H1 (cell line): Measurements from ENCODE around the gene MYH3. TPM values are rescaled to one million over a fixed set of nuclear protein-coding genes. Genes with fewer than 3 reads are reported as not detected.

Source experiments
- CTCF ChIA-PET: fragments of 300-600 bp; sonication (Branson Sonifier 250); formaldehyde crosslinking; loops from one replicate; lab custom pipeline; 2021; ENCODE audit not compliant: partially characterized antibody; lab: Charles Lee
- POLR2A ChIA-PET: fragments of 300-600 bp; sonication (Branson Sonifier 250); formaldehyde crosslinking; loops from one replicate; lab custom pipeline; 2021; ENCODE audit warnings: inconsistent platforms; ENCODE audit not compliant: partially characterized antibody; lab: Charles Lee
- DNase-seq, 2 experiments: peaks; one replicate each; pipeline versions ENCODE4 v3.0.0 to v3.0.0-alpha.2; 2010 to 2022; ENCODE audit warnings: low spot score in 2 of 2, low read depth in 1 of 2, mixed read lengths in 1 of 2
- FAIRE-seq: peaks from 2 replicates; lab custom pipeline; 2011; peaks lifted over from hg19 to GRCh38; lab: Jason Lieb, UNC
- H2AFZ ChIP-seq: 2 replicates; pipeline ENCODE4 v1.8.1; 2012; ENCODE audit warnings: low read length, inconsistent platforms
- H2AK5ac ChIP-seq: 2 replicates; pipeline ENCODE4 v1.6.1; 2013; ENCODE audit warnings: low read depth, low read length
- H2BK120ac ChIP-seq: replicated peaks from 2 replicates; pipeline ENCODE3; 2013; ENCODE audit warnings: low read depth, low read length, inconsistent platforms
- H2BK12ac ChIP-seq: 2 replicates; pipeline ENCODE4 v1.6.1; 2013; ENCODE audit warnings: low read depth, low read length
- H2BK15ac ChIP-seq: 2 replicates; pipeline ENCODE4 v1.6.1; 2013; ENCODE audit warnings: low read length
- H2BK20ac ChIP-seq: 2 replicates; pipeline ENCODE4 v1.6.1; 2013; ENCODE audit warnings: low read length
- H2BK5ac ChIP-seq: 2 replicates; pipeline ENCODE4 v1.6.1; 2013; ENCODE audit warnings: low read depth, low read length
- H3K14ac ChIP-seq: 2 replicates; pipeline ENCODE4 v1.6.1; 2013; ENCODE audit warnings: inconsistent platforms; ENCODE audit not compliant: insufficient read length
- H3K18ac ChIP-seq: 2 replicates; pipeline ENCODE4 v1.6.1; 2013; ENCODE audit warnings: low read length; ENCODE audit errors: extremely low read depth
- H3K23ac ChIP-seq: 2 replicates; pipeline ENCODE4 v1.6.1; 2013; ENCODE audit warnings: inconsistent platforms; ENCODE audit not compliant: insufficient read length
- H3K23me2 ChIP-seq: 2 replicates; pipeline ENCODE4 v1.6.1; 2013; ENCODE audit warnings: low read depth, low read length
- H3K27ac ChIP-seq: 2 replicates; pipeline ENCODE4 v1.6.1; 2011; ENCODE audit warnings: low read depth, low read length, inconsistent platforms
- H3K27me3 ChIP-seq, 4 experiments: replicated peaks in 1 of 4; 1 replicate in 1 of 4; 2 replicates in 3 of 4; pipeline versions ENCODE4 v1.6.1 to v1.8.1; 2011 to 2013; ENCODE audit warnings: low read length in 3 of 4, mild to moderate bottlenecking in 3 of 4, inconsistent platforms in 2 of 4, mixed read lengths in 2 of 4, moderate library complexity in 1 of 4; ENCODE audit not compliant: control insufficient read depth in 3 of 4, insufficient read depth in 3 of 4; ENCODE audit errors: extremely low read depth in 1 of 4
- H3K36me3 ChIP-seq, 4 experiments: 2 replicates each; pipeline versions ENCODE4 v1.6.1 to v1.8.1; 2011 to 2013; ENCODE audit warnings: mild to moderate bottlenecking in 4 of 4, low read length in 3 of 4, moderate library complexity in 2 of 4, control low read depth in 1 of 4, inconsistent platforms in 1 of 4; ENCODE audit not compliant: insufficient read depth in 4 of 4, control insufficient read depth in 2 of 4
- H3K4ac ChIP-seq: replicated peaks from 2 replicates; pipeline ENCODE3; 2013; ENCODE audit warnings: low read length, low read depth, mixed read lengths, inconsistent platforms; ENCODE audit not compliant: insufficient read length
- H3K4me1 ChIP-seq, 4 experiments: replicated peaks in 1 of 4; 1 replicate in 1 of 4; 2 replicates in 3 of 4; pipeline versions ENCODE4 v1.6.1 to v1.8.1; 2011 to 2013; ENCODE audit warnings: low read length in 3 of 4, inconsistent platforms in 2 of 4, mixed read lengths in 1 of 4; ENCODE audit not compliant: insufficient read depth in 4 of 4, control insufficient read depth in 3 of 4
- H3K4me2 ChIP-seq, 2 experiments: 2 replicates each; pipeline versions ENCODE4 v1.6.1 to v1.8.1; 2011 to 2013; ENCODE audit warnings: low read depth in 2 of 2, low read length in 2 of 2, control low read depth in 1 of 2, inconsistent platforms in 1 of 2, mild to moderate bottlenecking in 1 of 2; ENCODE audit not compliant: insufficient read depth in 1 of 2
- H3K4me3 ChIP-seq, 4 experiments: fragments of 200-600, 300-600 bp in 1 of 4; sonication (generic), shearing (Covaris generic), sonication (Bioruptor Twin) in 1 of 4; 2 replicates each; pipeline versions ENCODE4 v1.5.1 to v1.8.1; 2011 to 2016; ENCODE audit warnings: low read length in 4 of 4, low read depth in 3 of 4, control low read depth in 2 of 4, inconsistent platforms in 2 of 4, mild to moderate bottlenecking in 2 of 4, mixed read lengths in 1 of 4, moderate library complexity in 1 of 4; ENCODE audit not compliant: insufficient read depth in 2 of 4; ENCODE audit errors: extremely low read depth in 1 of 4
- H3K56ac ChIP-seq: replicated peaks from 2 replicates; pipeline ENCODE3; 2013; ENCODE audit warnings: low read depth, mild to moderate bottlenecking, mixed read lengths, low read length, inconsistent platforms; ENCODE audit not compliant: insufficient read length
- H3K79me1 ChIP-seq: 2 replicates; pipeline ENCODE4 v1.6.1; 2013; ENCODE audit warnings: low read depth, low read length, control low read depth
- H3K79me2 ChIP-seq, 2 experiments: 2 replicates each; pipeline versions ENCODE4 v1.6.1 to v1.8.1; 2012 to 2013; ENCODE audit warnings: low read length in 2 of 2, mild to moderate bottlenecking in 2 of 2, inconsistent platforms in 1 of 2; ENCODE audit not compliant: insufficient read depth in 2 of 2, control insufficient read depth in 1 of 2
- H3K9ac ChIP-seq, 4 experiments: replicated peaks in 1 of 4; 1 replicate in 1 of 4; 2 replicates in 3 of 4; pipeline versions ENCODE4 v1.6.1 to v1.8.1; 2011 to 2013; ENCODE audit warnings: low read depth in 3 of 4, low read length in 3 of 4, control low read depth in 2 of 4, mild to moderate bottlenecking in 2 of 4, moderate library complexity in 2 of 4, inconsistent platforms in 1 of 4; ENCODE audit errors: extremely low read depth in 1 of 4
- H3K9me3 ChIP-seq, 2 experiments: 2 replicates each; pipeline versions ENCODE4 v1.6.1 to v1.8.1; 2012 to 2013; ENCODE audit warnings: mild to moderate bottlenecking in 2 of 2, moderate library complexity in 2 of 2, control low read depth in 1 of 2, inconsistent platforms in 1 of 2, low read depth in 1 of 2, low read length in 1 of 2, mixed read lengths in 1 of 2; ENCODE audit not compliant: insufficient read depth in 2 of 2
- H4K20me1 ChIP-seq, 2 experiments: replicated peaks in 1 of 2; 2 replicates each; pipeline versions ENCODE3 to v1.8.1; 2011 to 2013; ENCODE audit warnings: inconsistent platforms in 2 of 2, low read length in 2 of 2, mild to moderate bottlenecking in 1 of 2; ENCODE audit not compliant: insufficient read depth in 2 of 2, control insufficient read depth in 1 of 2
- H4K5ac ChIP-seq: 2 replicates; pipeline ENCODE4 v1.6.1; 2013; ENCODE audit warnings: low read length, low read depth, mixed read lengths, inconsistent platforms; ENCODE audit not compliant: insufficient read length
- H4K8ac ChIP-seq: 2 replicates; pipeline ENCODE4 v1.8.0; 2013; ENCODE audit warnings: mild to moderate bottlenecking, moderate library complexity, low read length, inconsistent platforms; ENCODE audit not compliant: insufficient read depth; ENCODE audit errors: extremely low read depth
- H4K91ac ChIP-seq: replicated peaks from 2 replicates; pipeline ENCODE3; 2013; ENCODE audit warnings: low read length, mixed read lengths, inconsistent platforms; ENCODE audit not compliant: insufficient read length
- CHD1 ChIP-seq: IDR thresholded peaks from 2 replicates; pipeline ENCODE4 v1.6.1; 2012; ENCODE audit warnings: low read depth, low read length, improper control_type of control experiment
- GABPA ChIP-seq: IDR thresholded peaks from 2 replicates; pipeline ENCODE4 v1.6.1; 2011; ENCODE audit warnings: mild to moderate bottlenecking, low read length, moderate library complexity, borderline replicate concordance; ENCODE audit not compliant: insufficient read depth
- JUND ChIP-seq: IDR thresholded peaks from 2 replicates; pipeline ENCODE4 v1.6.1; 2011; ENCODE audit warnings: mild to moderate bottlenecking, improper control_type of control experiment, low read length
- NANOG ChIP-seq: IDR thresholded peaks from 2 replicates; pipeline ENCODE4 v1.6.1; 2011; ENCODE audit warnings: low read length, low read depth, mild to moderate bottlenecking, inconsistent platforms; ENCODE audit not compliant: insufficient read depth, poor library complexity, severe bottlenecking
- NRF1 ChIP-seq: IDR thresholded peaks from 2 replicates; pipeline ENCODE4 v1.6.1; 2011; ENCODE audit warnings: mild to moderate bottlenecking, low read depth, low read length, improper control_type of control experiment
- RAD21 ChIP-seq, 2 experiments: IDR thresholded peaks in 1 of 2; conservative IDR thresholded peaks in 1 of 2; 2 replicates each; pipeline ENCODE4 v1.6.1; 2011; ENCODE audit warnings: low read depth in 2 of 2, low read length in 2 of 2, improper control_type of control experiment in 1 of 2, inconsistent platforms in 1 of 2, mild to moderate bottlenecking in 1 of 2, moderate library complexity in 1 of 2
- RFX5 ChIP-seq: IDR thresholded peaks from 2 replicates; pipeline ENCODE4 v1.6.1; 2011; ENCODE audit warnings: low read depth, low read length, improper control_type of control experiment, borderline replicate concordance
- SAP30 ChIP-seq: fragments of 300-600 bp; sonication (generic); IDR thresholded peaks from 2 replicates; pipeline ENCODE4 v1.7.1; 2012; ENCODE audit warnings: low read length, moderate library complexity, mild to moderate bottlenecking, inconsistent platforms; ENCODE audit not compliant: insufficient read depth, insufficient replicate concordance
- SP1 ChIP-seq: IDR thresholded peaks from 2 replicates; pipeline ENCODE4 v1.6.1; 2011; ENCODE audit warnings: low read depth, low read length
- SUZ12 ChIP-seq: fragments of 200-600 bp; sonication (generic); IDR thresholded peaks from 2 replicates; pipeline ENCODE4 v1.6.1; 2012; ENCODE audit warnings: mild to moderate bottlenecking, inconsistent platforms, low read length, moderate library complexity, mixed read lengths
- TAF1 ChIP-seq: IDR thresholded peaks from 2 replicates; pipeline ENCODE4 v1.6.1; 2011; ENCODE audit warnings: mild to moderate bottlenecking, low read depth, low read length
- ZNF274 ChIP-seq: IDR thresholded peaks from 2 replicates; pipeline ENCODE4 v1.7.0; 2012; ENCODE audit warnings: low read length, borderline replicate concordance; ENCODE audit errors: extremely low read depth
- WGBS, 2 experiments: shearing (Covaris generic) in 1 of 2; methylation state at CpG; one replicate each; pipeline versions ENCODE4 v1.1.6 to v1.1.7; 2013 to 2015; ENCODE audit warnings: low lambda C conversion rate in 2 of 2, mixed read lengths in 2 of 2, inconsistent platforms in 1 of 2, low coverage in 1 of 2, missing lambda C conversion rate in 1 of 2; ENCODE audit not compliant: insufficient replicate concordance in 2 of 2, insufficient coverage in 1 of 2, insufficient read length in 1 of 2; ENCODE audit errors: extremely low coverage in 1 of 2, missing lambda C conversion rate in 1 of 2; 5-methylcytosine and 5-hydroxymethylcytosine counted together
- polyA plus RNA-seq, 7 experiments: library from polyadenylated mRNA; depleted of rRNA in 3 of 7; stranded (reverse) in 5 of 7; unstranded in 2 of 7; fragments of >200 nt in 5 of 7; fragments of 200-250 nt in 2 of 7; gene quantifications; 1 replicate in 5 of 7; 2 replicates in 1 of 7; 4 replicates in 1 of 7; pipeline versions ENCODE4 v1.2.1 to v1.2.3, GENCODE V29; 2011 to 2013; ENCODE audit warnings: missing spikeins in 2 of 7, mixed read lengths in 2 of 7
- total RNA-seq: library from RNA; stranded (reverse); fragmentation: NEBNext Ultra II Directional; extraction: Animal tissue kit (Norgen Biotek cat#: 25700); gene quantifications from 2 replicates; pipeline ENCODE4 v1.2.1, GENCODE V29; 2021

Gene MYH3
- total and polyA plus RNA-seq, 2 of the 8 experiments (the other 6 are each of a cell fraction or from before 2014, with no cell fraction given) = 0.65 to 1.8 TPM

DNA sequence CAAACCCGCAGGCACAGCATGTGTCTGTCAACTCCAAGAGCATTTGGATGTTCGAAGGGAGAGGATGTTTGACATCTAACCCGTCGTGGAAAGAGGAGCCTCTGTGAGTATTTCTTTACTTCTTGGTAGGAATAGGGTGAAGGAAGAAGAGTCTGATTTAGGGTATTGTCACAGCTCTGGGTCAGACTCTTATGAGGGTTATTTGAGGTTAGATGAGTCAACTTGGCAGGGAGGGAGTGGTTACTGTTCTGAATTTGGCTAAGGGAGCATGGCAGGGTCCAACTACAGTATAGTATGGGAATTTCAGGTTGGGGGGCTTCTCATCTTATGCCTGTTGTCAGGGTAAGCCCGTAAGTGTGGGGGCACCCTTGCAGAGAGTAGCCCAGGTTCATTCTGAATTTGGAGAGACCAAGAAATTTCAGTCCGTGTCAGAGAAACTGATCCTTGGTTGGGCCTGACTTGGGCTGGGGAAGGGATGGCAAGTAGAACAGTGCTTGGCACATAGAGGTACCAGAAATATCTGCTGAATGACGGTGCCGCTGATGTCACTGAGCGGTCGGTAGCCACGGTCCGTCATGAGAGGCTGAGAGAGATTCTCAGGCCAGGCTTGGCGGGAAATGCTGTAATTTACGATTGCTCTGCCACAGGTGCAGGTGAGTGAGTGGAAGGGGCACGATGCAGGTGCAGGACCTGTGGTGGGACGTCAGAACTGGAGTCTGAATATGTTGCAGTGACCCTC lies 43.2 kb downstream of the MYH3 start:
- no peak overlapping the region for H2BK120ac ChIP-seq
- no peak overlapping the region for H4K91ac ChIP-seq
- no peak overlapping the region for H3K9ac ChIP-seq
- no peaks in the 10 kb centered on the region; the same call in 1 of the 2 replicates for H3K23me2 ChIP-seq
- no peak overlapping the region for H3K56ac ChIP-seq
- no peaks in the 10 kb centered on the region for H3K27me3 ChIP-seq
- 0 out of 2 replicates have a peak overlapping the region, but pooled peaks have one; percentile 3 for H2BK5ac ChIP-seq
- H2BK12ac ChIP-seq = peak overlapping the region; percentile 32; the same call in 1 of the 2 replicates
- ChIA-PET POLR2A (interaction anchor here (0.9 kb wide), 1 partner anchor 287 kb away, joined by 3 read pairs; no protein-coding TSS in a partner anchor), CTCF (interaction anchor here (0.6 to 18.0 kb wide), 49 partner anchors 9 to 1029 kb away, joined by 3 to 343 read pairs (median 6); partner anchors contain the start of genes MYH13 and MYH8)
- H3K4me2 ChIP-seq = no peak overlapping the region
- peak overlapping the region; percentile 23; the same call in 1 of the 2 replicates for H2BK20ac ChIP-seq
- no peaks in the 10 kb centered on the region; a peak in 2 of 7 replicates for H3K4me1 ChIP-seq
- H3K36me3 ChIP-seq = no peaks in the 10 kb centered on the region
- no peak overlapping the region for H3K23ac ChIP-seq
- no peak overlapping the region for H3K4me3 ChIP-seq
- no peaks in the 10 kb centered on the region for H4K20me1 ChIP-seq
- DNase-seq = no peak
- no peak overlapping the region for H3K14ac ChIP-seq
- no peak overlapping the region for H3K27ac ChIP-seq
- no peaks in the 10 kb centered on the region for H3K79me2 ChIP-seq
- no peak for FAIRE-seq
- H3K4ac ChIP-seq = no peak overlapping the region
- H3K18ac ChIP-seq = no peak overlapping the region
- H2BK15ac ChIP-seq = 0 out of 2 replicates have a peak overlapping the region, but pooled peaks have one; percentile 35
- no peaks in the 10 kb centered on the region for H3K9me3 ChIP-seq
- H4K5ac ChIP-seq = no peak overlapping the region
- H4K8ac ChIP-seq = no peak overlapping the region
- no peaks in the 10 kb centered on the region for H3K79me1 ChIP-seq
- WGBS, 2 experiments = 85% methylated on average over 16 of the region's 16 CpGs; no CpG with 5 or more reads in 1 of the 2 experiments
- no peak overlapping the region for H2AK5ac ChIP-seq
- peak overlapping the region; percentile 11 for H2AFZ ChIP-seq
- TF ChIP-seq SAP30 (no peak), NRF1 (no peak), CHD1 (no peak), RFX5 (no peak), JUND (no peak), SUZ12 (no peak), ZNF274 (no peak), TAF1 (no peak), RAD21 (IDR thresholded peaks at IDR 0.05 in 1 of 2, conservative IDR thresholded peaks at IDR 0.05 in 1 of 2; ENCODE audit: low read depth in 2 of 2, low read length in 2 of 2) (no peak), GABPA (no peak), NANOG (no peak), SP1 (no peak)
